Embryonic facial prominence (tissue), 1 donor: ENCODE data around the gene SLC25A48.

ENCODE experiments used
- DNase-seq: peaks from one replicate; pipeline ENCODE4 v3.0.0-alpha.2; 2016; ENCODE audit errors: extremely low spot score

SLC25A48 gene

GRCh38 chr5:135834639-135835529 is at the start of gene SLC25A48:
Gene SLC25A48, plus strand, starts transcription at chr5:135834663. Its CDS starts 185 bp downstream, at chr5:135834848.
- DNase-seq = no peak

GRCh38 chr5:135800656-135801055 is 33.8 kb upstream of the SLC25A48 start:
- no peak for DNase-seq

GRCh38 chr5:135810188-135810943 is 24.1 kb upstream of the SLC25A48 start:
- DNase-seq = no peak

- DNase-seq = no peak
These were observed 23.5 kb upstream of the SLC25A48 start for GRCh38 chr5:135811007-135811406.

- no peak for DNase-seq
These were observed 20.7 kb upstream of the SLC25A48 start for GRCh38 chr5:135813758-135814157.

- DNase-seq = no peak
These were observed 20.1 kb upstream of the SLC25A48 start for GRCh38 chr5:135814316-135814715.

GRCh38 chr5:135814812-135815211 is 19.7 kb upstream of the SLC25A48 start:
- DNase-seq = no peak

GRCh38 chr5:135821061-135821801 is 13.2 kb upstream of the SLC25A48 start:
- DNase-seq = no peak

GRCh38 chr5:135821802-135822201 is 12.7 kb upstream of the SLC25A48 start:
- no peak for DNase-seq

- DNase-seq = no peak
These were observed 12.2 kb upstream of the SLC25A48 start for GRCh38 chr5:135822286-135822685.

- no peak for DNase-seq
These were observed 11.5 kb upstream of the SLC25A48 start for GRCh38 chr5:135822959-135823358.

- no peak for DNase-seq
These were observed 10.6 kb upstream of the SLC25A48 start for GRCh38 chr5:135823881-135824280.

GRCh38 chr5:135824541-135825041 is 9.9 kb upstream of the SLC25A48 start:
- DNase-seq = no peak

GRCh38 chr5:135825373-135826220 is 8.9 kb upstream of the SLC25A48 start:
- no peak for DNase-seq

- no peak for DNase-seq
These were observed 8.3 kb upstream of the SLC25A48 start for GRCh38 chr5:135826221-135826525.

GRCh38 chr5:135826994-135827671 is 7.3 kb upstream of the SLC25A48 start:
- DNase-seq = no peak

GRCh38 chr5:135827965-135828781 is 6.3 kb upstream of the SLC25A48 start:
- DNase-seq = no peak

GRCh38 chr5:135828782-135829127 is 5.7 kb upstream of the SLC25A48 start:
- DNase-seq = no peak

- DNase-seq = no peak
These were observed 5.3 kb upstream of the SLC25A48 start for GRCh38 chr5:135829179-135829578.
